HG02884 (cell line): ENCODE results near the gene SPSB4.

Source experiments
- ATAC-seq: cut with Tn5 transposase; IDR thresholded peaks from one replicate; pipeline ENCODE4 v1.9.1; 2021; ENCODE audit warnings: mild to moderate bottlenecking, moderate library complexity; ENCODE audit not compliant: unreplicated experiment

Gene SPSB4

GRCh38 chr3:141052201-141053069 is 1.3 kb downstream of the SPSB4 start:
- ATAC-seq, result no peak

- no peak for ATAC-seq
Measured at GRCh38 chr3:141055136-141055535, 4.0 kb downstream of the SPSB4 start.

- no peak for ATAC-seq
Measured at GRCh38 chr3:141055536-141056445, 4.6 kb downstream of the SPSB4 start.

GRCh38 chr3:141056751-141057171 is 5.6 kb downstream of the SPSB4 start:
- ATAC-seq, result no peak

- no peak for ATAC-seq
Measured at GRCh38 chr3:141057436-141057835, 6.3 kb downstream of the SPSB4 start.

- no peak for ATAC-seq
Measured at GRCh38 chr3:141057946-141058800, 7.0 kb downstream of the SPSB4 start.

GRCh38 chr3:141058996-141059395 is 7.8 kb downstream of the SPSB4 start:
- no peak for ATAC-seq

GRCh38 chr3:141059816-141060215 is 8.7 kb downstream of the SPSB4 start:
- no peak for ATAC-seq

GRCh38 chr3:141060327-141060726 is 9.2 kb downstream of the SPSB4 start:
- ATAC-seq, result no peak

- no peak for ATAC-seq
Measured at GRCh38 chr3:141063831-141064230, 12.7 kb downstream of the SPSB4 start.

- no peak for ATAC-seq
Measured at GRCh38 chr3:141064255-141064926, 13.2 kb downstream of the SPSB4 start.

- no peak for ATAC-seq
Measured at GRCh38 chr3:141065258-141065657, 14.1 kb downstream of the SPSB4 start.

- ATAC-seq, result no peak
Measured at GRCh38 chr3:141065841-141066805, 15.0 kb downstream of the SPSB4 start.

- no peak for ATAC-seq
Measured at GRCh38 chr3:141067206-141067974, 16.2 kb downstream of the SPSB4 start.

GRCh38 chr3:141070229-141070628 is 19.1 kb downstream of the SPSB4 start:
- ATAC-seq, result no peak

- no peak for ATAC-seq
Measured at GRCh38 chr3:141070727-141071357, 19.7 kb downstream of the SPSB4 start.

- no peak for ATAC-seq
Measured at GRCh38 chr3:141071681-141072260, 20.6 kb downstream of the SPSB4 start.

GRCh38 chr3:141072950-141073349 is 21.8 kb downstream of the SPSB4 start:
- ATAC-seq, result no peak
